Renal cortex interstitium (tissue), 15 donors: ENCODE data around the gene LDLRAP1. TPM values are rescaled to one million over a fixed set of nuclear protein-coding genes. Genes with fewer than 3 reads are reported as not detected.
"Not testable (repeated sequence)": the region's sequence is repeated elsewhere in the genome, so short reads cannot be mapped to it uniquely, and the experiment has no call there.

Experiments
- DNase-seq, 11 donors: peaks; one replicate each; pipeline ENCODE4 v3.0.0-alpha.2; 2013; ENCODE audit warnings: low read depth in 9 of 11, low spot score in 4 of 11; ENCODE audit errors: extremely low read depth in 1 of 11
- long read RNA-seq, 16 experiments: transcript quantifications; one replicate each; lab custom pipeline, GENCODE V29; 2026
- polyA plus RNA-seq, 3 donors: library from polyadenylated mRNA; unstranded; fragments of 120-200 nt; gene quantifications; one replicate each; pipeline ENCODE4 v1.2.1, GENCODE V29; 2013; ENCODE audit not compliant: insufficient read length in 3 of 3

The LDLRAP1 gene, protein sequence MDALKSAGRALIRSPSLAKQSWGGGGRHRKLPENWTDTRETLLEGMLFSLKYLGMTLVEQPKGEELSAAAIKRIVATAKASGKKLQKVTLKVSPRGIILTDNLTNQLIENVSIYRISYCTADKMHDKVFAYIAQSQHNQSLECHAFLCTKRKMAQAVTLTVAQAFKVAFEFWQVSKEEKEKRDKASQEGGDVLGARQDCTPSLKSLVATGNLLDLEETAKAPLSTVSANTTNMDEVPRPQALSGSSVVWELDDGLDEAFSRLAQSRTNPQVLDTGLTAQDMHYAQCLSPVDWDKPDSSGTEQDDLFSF
- polyA plus RNA-seq, result 10 to 100 TPM; 11.0 to 15.3 (median 13.6) TPM
- long read RNA-seq, donor 1, partial matches to known transcripts, result 0 of 4 reads
- long read RNA-seq, donor 1, other reads (novel, unspliced or antisense), result 0 of 4 reads
- long read RNA-seq, donor 2, partial matches to known transcripts, result 0 of 1 reads
- long read RNA-seq, donor 2, other reads (novel, unspliced or antisense), result 0 of 1 reads
- long read RNA-seq, donor 3, transcript LDLRAP1-201 (9 exons, 2,940 nt), result major isoform, 6 of 18 reads
- long read RNA-seq, donor 3, partial matches to known transcripts, result 12 of 18 reads
- long read RNA-seq, donor 3, other reads (novel, unspliced or antisense), result 0 of 18 reads
- long read RNA-seq, donor 4, transcript LDLRAP1-201 (9 exons, 2,940 nt), result major isoform, 6 of 6 reads
- long read RNA-seq, donor 4, partial matches to known transcripts, result 0 of 6 reads
- long read RNA-seq, donor 4, other reads (novel, unspliced or antisense), result 0 of 6 reads
- long read RNA-seq, donor 5, result 0 reads
- long read RNA-seq, donor 6, partial matches to known transcripts, result 0 of 5 reads
- long read RNA-seq, donor 6, other reads (novel, unspliced or antisense), result 0 of 5 reads
- long read RNA-seq, donor 7, transcript LDLRAP1-201 (9 exons, 2,940 nt), result major isoform, 5 of 5 reads
- long read RNA-seq, donor 7, partial matches to known transcripts, result 0 of 5 reads
- long read RNA-seq, donor 7, other reads (novel, unspliced or antisense), result 0 of 5 reads
- long read RNA-seq, donor 8, partial matches to known transcripts, result 0 of 3 reads
- long read RNA-seq, donor 8, other reads (novel, unspliced or antisense), result 0 of 3 reads
- long read RNA-seq, donor 9, partial matches to known transcripts, result 0 of 4 reads
- long read RNA-seq, donor 9, other reads (novel, unspliced or antisense), result 0 of 4 reads
- long read RNA-seq, donor 10, partial matches to known transcripts, result 0 of 2 reads
- long read RNA-seq, donor 10, other reads (novel, unspliced or antisense), result 0 of 2 reads
- long read RNA-seq, donor 11, partial matches to known transcripts, result 0 of 4 reads
- long read RNA-seq, donor 11, other reads (novel, unspliced or antisense), result 0 of 4 reads
- long read RNA-seq, donor 12, partial matches to known transcripts, result 0 of 1 reads
- long read RNA-seq, donor 12, other reads (novel, unspliced or antisense), result 0 of 1 reads
- long read RNA-seq, donor 13, transcript LDLRAP1-201 (9 exons, 2,940 nt), result major isoform, 6 of 7 reads
- long read RNA-seq, donor 13, partial matches to known transcripts, result 0 of 7 reads
- long read RNA-seq, donor 13, other reads (novel, unspliced or antisense), result 0 of 7 reads
- long read RNA-seq, donor 14, partial matches to known transcripts, result 0 of 2 reads
- long read RNA-seq, donor 14, other reads (novel, unspliced or antisense), result 0 of 2 reads
- long read RNA-seq, donor 15, partial matches to known transcripts, result 0 of 2 reads
- long read RNA-seq, donor 15, other reads (novel, unspliced or antisense), result 0 of 2 reads
- long read RNA-seq, donor 16, transcript LDLRAP1-201 (9 exons, 2,940 nt), result major isoform, 16 of 16 reads
- long read RNA-seq, donor 16, partial matches to known transcripts, result 0 of 16 reads
- long read RNA-seq, donor 16, other reads (novel, unspliced or antisense), result 0 of 16 reads

DNA sequence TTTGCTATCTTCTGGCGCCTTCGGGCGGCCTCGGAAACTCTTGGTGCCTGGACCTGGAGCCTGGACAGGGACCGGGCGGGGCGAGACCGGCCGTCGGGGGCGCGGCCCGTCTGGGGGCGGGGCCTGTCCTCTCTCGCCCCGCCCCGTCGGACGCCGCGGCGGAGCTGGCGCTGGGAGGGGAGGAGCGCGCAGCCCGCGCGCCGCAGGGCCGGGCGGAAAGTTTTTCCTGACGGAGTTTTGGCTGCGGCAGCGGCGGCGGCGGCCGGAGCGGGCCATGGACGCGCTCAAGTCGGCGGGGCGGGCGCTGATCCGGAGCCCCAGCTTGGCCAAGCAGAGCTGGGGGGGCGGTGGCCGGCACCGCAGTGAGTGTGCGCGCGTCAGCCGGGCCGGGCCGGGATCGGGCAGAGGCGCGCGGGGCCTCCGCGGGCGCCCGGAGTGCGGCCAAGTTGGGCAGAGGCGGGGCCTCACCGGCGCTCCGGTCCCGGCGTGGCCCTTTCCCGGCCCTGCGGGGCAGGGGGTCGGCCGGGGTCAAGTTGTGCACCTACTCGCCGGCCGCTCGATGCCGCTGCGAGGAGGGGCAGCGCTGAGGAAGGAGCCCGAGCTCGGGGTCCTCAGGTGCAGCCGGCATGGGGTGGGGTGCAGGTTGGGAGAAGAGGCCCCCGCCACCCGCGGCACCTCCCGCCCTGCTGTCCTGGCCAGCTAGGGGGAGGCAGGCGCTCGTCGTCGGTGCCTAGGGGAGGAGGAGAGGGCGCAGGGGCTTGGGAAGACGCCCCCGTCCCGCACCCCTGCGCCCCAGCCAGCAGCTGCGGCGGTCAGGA is at the start of gene LDLRAP1:
Gene LDLRAP1 (plus strand): TSS at position 182 of the 818 bp plus-strand sequence. CDS start 93 bp downstream, at position 275.
- peak in 6 of 11 donors; percentile 50 to 73 (median 62) for DNase-seq

DNA sequence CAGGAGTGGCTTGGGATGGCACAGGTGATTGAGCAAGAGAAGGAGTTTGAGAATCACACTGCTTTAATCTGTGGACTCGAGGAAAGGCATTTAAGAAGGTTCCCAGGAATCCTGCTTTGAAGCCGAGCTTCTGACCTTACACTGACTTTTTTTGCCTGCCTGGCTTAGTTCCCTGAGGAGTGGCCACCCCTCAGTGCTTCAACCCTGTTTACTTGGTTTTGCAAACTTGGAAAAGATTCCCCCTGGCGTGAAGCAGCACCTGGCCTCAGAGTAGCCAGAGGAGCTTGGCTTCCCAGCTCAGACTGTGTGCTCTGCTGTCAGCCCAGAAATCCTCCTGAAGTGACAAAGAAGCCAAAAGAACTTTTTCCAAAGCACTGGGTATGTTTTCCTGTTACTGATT is 48.5 kb upstream of the LDLRAP1 start:
- no peak for DNase-seq

DNA sequence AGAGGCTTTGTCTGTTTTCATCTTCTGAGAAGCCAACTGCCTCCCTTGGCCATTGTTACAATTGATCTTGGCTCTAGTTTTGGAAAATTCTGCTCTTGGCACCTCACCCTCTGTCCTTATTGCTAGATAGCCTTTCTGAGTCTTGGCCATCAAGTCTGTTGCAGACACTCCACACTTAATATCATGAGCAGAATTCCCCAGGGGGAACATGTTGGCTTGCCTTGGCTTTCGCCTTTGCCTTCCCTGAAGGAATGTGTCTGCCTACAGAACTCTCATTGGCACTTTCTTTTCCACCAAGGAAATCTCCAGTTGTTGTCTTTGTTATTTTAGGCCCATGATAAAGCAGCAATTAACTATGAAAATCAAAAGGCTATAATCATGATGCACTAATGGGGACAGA is 42.7 kb upstream of the LDLRAP1 start:
- DNase-seq, result no peak

DNA sequence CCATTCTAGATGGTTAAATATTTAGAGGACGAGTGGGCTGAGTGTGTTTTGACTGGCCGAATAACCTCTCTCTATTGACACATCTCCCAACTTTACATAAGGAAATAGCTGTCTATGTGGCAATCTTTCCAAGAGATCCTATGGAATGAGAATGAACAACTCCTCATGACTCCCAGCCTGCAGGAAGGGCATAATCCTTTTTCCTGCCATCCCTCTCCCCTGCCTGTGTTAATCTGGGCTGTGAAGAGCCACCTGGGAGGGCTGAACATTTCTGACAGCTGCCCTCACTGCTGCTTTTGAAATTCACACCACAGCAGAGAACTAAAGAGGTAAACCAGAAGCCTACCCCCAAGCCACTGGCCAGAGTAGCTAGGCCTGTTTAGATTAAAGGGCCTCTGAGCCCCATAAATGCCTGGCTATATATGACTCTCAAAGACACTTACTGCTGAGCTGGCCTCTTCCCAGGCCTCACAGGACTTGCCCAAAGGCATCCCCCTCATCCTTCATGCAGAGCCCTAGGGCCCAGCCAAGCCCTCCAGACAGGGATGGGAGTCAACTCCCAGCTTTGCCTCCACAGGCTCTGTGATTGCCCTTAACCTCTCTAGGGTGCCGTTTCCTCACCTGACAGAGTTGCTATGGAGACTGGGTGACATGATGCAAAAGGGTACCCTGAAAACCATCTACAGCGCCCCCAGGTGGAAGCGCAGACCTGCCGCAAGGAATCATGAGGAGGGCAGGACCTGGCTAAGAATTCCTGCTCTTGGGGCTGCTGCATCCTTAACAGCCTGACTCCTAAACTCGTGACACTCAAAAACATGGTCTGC is 42.0 kb upstream of the LDLRAP1 start:
- DNase-seq, result no peak

DNA sequence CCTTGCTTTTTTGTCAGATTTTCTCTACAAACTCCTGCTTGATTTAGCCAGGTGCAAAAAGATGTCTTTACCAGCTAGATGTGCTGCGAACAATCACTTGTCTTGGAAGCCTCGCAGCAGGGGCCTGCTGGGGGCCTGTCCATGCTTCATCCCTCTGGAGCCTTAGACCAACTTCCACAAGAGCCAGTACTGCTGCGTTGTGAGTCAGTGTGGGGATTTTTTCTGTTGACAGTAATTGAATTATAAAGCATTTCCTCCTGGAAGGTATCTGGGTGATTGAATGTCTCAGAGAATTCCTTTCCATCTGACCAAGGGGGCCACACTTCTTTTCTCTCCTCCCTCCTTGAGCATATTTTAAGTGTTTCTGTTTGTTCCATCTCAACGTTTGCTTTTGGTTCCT is 40.4 kb upstream of the LDLRAP1 start:
- DNase-seq, result no peak

DNA sequence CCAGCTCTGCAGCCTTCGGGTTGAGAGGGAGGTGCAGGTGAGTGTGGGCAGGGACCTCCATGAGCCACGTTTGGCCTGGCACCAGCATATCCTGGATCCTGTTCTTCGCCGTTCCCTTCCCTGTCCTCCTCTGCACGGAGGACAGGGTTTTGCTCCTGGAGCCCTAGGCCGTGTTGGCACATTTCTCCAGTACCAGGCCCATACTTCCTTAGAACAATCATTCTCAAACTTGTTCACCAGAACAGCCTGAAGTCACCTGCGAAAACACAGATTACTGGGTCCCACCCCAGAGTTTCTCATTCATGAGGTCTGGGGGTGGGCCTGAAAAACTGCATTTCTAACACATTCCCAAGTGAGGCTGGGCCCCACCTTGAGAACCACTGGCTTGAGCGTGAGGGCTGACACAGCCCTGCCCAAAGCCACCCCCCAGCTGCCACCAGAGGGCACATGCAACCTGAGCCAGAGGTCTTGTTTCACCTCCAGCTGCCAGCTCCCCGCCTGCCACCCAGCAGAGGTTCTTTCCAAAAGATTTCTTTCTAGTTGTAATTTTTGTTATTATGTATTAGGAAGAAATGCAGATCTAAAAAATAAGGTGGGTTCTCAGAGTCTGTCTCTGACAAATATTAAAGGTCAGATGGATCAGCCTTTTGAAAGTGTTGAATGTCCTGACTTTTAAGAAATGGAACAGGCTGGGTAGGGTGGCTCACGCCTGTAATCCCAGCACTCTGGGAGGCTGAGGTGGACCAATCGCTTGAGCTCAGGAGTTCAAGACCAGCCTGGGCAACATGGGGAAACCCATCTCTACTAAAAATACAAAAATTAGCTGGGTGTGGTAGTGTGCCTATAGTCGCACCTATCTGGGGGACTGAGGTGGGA is 39.6 kb upstream of the LDLRAP1 start:
- peak in 2 of 11 donors; percentile 37 for DNase-seq

DNA sequence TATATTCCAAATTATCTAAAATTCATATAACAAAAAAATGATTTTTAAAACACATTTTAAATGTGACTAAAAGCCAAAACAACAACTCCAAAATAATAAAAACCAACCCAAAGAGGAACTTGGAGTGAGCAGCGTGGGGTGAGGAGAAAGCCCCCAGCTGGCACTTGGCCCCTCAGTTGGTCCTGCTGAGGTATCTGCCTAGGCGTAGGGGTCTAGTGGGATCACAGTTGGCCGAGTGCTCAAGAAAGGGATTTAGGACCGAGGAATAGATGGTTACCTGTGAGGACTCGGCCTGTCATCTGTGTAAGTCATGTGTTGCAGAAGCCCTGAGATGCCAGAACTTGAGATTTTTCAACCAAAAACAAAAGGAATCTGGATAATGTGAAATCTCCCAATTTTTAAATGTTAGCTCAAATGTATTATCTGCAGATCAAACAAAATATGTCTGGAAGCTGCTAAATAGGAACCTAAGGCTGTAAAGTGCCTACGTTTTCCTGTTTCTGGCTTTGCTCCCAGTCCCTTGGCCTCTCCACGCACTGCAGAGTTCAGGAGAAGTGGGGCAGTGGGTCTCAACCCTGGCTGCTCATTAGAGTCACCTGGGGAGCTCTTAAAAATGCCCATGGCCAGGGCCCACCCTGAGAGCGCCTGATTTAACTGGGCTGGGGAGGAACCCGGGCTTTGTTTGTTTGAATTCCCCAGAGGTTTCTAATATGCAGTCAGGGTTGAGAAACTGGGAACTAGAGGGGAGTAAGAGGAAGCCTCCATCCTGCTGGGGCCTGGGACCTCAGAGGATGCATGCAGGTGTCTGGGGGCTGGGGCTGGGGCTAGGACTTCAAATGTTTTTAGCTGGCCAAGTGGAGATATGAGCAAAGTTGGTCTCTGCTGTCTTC is 38.5 kb upstream of the LDLRAP1 start:
- DNase-seq, result no peak

DNA sequence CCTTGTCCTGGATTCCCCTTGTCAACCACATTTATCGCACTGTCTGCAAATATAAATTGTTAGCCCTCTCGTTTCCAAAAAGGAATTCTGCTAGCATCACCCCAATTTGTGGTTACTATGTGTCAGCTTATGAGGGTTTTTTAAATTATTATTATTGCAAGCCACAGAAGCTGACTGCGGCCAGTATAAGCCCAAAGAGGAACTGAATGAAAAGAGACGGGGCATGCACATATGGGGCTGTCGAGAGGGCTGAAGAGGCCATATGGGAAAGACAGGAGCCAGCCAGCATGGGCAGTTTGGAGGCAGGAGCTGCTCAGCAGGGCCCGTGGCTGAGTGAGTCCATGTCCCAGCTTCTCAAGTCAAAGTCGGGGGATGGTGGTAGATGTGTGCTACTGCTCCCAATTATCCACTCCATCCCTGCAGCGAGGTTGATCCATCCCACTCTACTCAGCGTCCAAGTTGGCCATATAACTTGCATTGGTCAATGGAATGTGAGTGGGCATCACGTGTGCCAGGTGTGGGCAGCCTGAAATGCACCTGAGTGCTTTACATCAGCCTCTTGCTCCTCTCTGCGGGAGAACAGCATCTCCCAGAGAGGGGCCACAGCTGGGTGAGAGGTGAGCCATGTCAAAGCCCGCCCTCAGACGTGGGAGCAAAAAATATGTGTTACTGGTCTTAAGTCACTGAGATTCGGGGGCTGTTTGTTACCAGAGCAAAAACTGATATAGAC is 37.6 kb upstream of the LDLRAP1 start:
- no peak for DNase-seq

DNA sequence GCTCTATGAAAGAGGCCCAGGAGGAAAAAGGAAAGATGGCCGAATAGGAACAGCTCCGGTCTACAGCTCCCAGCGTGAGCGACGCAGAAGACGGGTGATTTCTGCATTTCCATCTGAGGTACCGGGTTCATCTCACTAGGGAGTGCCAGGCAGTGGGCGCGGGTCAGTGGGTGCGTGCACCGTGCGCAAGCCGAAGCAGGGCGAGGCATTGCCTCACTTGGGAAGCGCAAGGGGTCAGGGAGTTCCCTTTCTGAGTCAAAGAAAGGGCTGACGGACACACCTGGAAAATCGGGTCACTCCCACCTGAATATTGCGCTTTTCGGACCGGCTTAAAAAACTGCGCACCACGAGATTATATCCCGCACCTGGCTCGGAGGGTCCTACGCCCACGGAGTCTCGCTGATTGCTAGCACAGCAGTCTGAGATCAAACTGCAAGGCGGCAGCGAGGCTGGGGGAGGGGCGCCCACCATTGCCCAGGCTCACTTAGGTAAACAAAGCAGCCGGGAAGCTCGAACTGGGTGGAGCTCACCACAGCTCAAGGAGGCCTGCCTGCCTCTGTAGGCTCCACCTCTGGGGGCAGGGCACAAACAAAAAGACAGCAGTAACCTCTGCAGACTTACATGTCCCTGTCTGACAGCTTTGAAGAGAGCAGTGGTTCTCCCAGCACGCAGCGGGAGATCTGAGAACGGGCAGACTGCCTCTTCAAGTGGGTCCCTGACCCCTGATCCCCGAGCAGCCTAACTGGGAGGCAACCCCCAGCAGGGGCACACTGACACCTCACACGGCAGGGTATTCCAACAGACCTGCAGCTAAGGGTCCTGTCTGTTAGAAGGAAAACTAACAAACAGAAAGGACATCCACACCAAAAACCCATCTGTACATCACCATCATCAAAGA is 36.6 kb upstream of the LDLRAP1 start:
- DNase-seq, result not testable (repeated sequence)

DNA sequence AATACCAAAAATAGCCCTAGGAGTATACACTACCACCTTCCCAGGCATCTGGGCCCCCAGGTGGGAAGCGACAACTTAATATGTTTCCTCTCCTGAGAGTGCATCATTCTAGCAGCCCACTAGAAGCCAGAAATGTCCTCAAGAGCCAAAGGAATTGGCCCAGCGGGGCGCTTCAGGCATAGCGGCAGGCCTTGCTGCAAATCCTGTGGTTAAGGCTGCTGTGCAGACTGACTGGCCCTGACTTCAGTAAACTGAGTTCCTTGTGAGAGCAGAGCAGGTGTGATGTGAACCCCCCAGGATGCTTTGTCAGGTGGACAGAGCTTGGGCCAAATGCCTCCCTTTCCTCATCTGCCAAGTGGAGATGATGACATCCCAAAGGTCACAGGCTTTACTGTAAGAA is 29.7 kb upstream of the LDLRAP1 start:
- DNase-seq, result no peak

DNA sequence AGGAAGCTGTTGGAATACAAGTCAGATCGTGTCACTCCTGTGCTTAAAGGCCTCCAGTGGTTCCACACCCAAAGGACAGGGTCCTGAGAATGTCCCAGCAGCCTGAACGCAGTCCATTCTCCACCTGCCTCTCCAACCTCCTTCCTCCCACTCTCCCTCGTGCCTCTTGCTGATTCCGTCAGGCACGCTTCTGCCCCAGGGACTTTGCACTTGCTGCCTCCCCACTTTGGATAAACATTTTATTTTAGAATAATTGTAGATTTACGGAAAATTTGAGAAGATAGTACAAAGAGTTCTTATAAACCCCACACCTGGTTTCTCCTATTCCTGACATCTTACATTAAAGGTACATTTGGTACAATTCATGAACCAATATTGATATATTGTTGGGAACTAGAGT is 28.4 kb upstream of the LDLRAP1 start:
- DNase-seq, result no peak

DNA sequence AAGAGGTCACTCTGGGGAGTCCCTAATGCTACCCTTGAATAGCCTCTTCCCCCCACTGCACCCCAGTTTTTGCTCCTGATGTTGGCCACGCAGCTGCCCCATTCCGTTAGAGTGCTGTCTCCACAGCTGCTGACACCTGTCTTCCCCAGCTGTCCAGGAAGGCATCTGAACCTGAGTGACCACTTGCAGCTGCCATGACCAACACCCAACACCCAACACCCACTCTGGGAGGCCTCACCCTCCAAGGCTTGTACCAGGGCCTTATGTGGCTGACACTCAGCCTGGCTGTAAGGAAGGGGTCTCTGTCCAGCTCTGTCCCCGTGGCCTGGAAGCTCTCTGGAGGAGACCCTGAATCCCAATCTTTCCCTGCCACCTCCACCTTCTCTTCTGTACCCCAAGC is 26.7 kb upstream of the LDLRAP1 start:
- no peak for DNase-seq
